Testis (tissue), 2 donors: Measurements from ENCODE around the gene ALOX5AP.

Source experiments
- POLR2A ChIP-seq: fragments of 450-650 bp; IDR thresholded peaks from one replicate; pipeline ENCODE4 v1.6.1; 2017; ENCODE audit warnings: antibody characterized with exemption, mild to moderate bottlenecking, moderate library complexity
- TF ChIP-seq, protein P1 (sequence below), 3 experiments: fragments of 450-650 bp in 2 of 3; fragments of 200-600 bp in 1 of 3; sonication (generic) in 1 of 3; IDR thresholded peaks; one replicate each; pipeline ENCODE4 v1.5.1; 2016 to 2019; ENCODE audit warnings: antibody characterized with exemption in 3 of 3, mild to moderate bottlenecking in 2 of 3, moderate library complexity in 1 of 3

- TF ChIP-seq, protein P1, sequence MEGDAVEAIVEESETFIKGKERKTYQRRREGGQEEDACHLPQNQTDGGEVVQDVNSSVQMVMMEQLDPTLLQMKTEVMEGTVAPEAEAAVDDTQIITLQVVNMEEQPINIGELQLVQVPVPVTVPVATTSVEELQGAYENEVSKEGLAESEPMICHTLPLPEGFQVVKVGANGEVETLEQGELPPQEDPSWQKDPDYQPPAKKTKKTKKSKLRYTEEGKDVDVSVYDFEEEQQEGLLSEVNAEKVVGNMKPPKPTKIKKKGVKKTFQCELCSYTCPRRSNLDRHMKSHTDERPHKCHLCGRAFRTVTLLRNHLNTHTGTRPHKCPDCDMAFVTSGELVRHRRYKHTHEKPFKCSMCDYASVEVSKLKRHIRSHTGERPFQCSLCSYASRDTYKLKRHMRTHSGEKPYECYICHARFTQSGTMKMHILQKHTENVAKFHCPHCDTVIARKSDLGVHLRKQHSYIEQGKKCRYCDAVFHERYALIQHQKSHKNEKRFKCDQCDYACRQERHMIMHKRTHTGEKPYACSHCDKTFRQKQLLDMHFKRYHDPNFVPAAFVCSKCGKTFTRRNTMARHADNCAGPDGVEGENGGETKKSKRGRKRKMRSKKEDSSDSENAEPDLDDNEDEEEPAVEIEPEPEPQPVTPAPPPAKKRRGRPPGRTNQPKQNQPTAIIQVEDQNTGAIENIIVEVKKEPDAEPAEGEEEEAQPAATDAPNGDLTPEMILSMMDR (IDR thresholded peaks at IDR 0.05) = no peak
- TF ChIP-seq POLR2A = no peak
These were observed 51.3 kb downstream of the ALOX5AP start for GRCh38 chr13:30786648-30787047.
